ENCODE results near the gene RAB11FIP3.

Gene RAB11FIP3

DNA sequence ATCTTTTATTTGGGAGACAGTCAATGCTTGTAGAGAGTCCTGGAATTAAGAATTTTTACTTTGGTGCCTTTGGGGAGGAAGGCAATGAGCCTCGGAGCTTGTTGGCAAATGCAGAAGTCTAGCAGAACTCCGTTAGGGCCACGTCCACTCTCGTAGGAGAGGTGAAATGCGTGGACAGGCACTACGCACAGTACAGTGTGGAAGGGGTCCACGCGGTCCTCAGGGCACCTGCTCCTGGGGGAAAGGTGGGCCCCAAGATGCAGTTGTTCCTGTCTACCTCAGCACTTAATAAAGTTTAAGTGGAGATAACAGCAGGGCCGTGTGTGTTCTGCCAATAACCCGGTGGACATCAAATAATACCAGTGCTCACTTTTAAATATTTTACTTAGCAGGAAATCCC lies 1.8 kb downstream of the RAB11FIP3 start:
- peak overlapping the region; percentile 86 for H3K4me2 ChIP-seq (ENCODE audit: low read length)
- H3K79me2 ChIP-seq (ENCODE audit: low read length), result peaks cover 40% of the 10 kb centered on the region
- H4K20me1 ChIP-seq (ENCODE audit: insufficient read depth, low read length), result peaks cover 20% of the 10 kb centered on the region
- H3K9ac ChIP-seq (ENCODE audit: low read length), result no peak overlapping the region
- H3K4me3 ChIP-seq (ENCODE audit: low read length), result peak overlapping the region; percentile 97
- peaks cover 17% of the 10 kb centered on the region for H3K4me1 ChIP-seq (ENCODE audit: low read length)
- no peaks in the 10 kb centered on the region for H3K9me3 ChIP-seq (ENCODE audit: insufficient read depth, low read length)
- no peak overlapping the region for H2AFZ ChIP-seq (ENCODE audit: low read depth, low read length)
- TF ChIP-seq EZH2phosphoT487 (IDR thresholded peaks at IDR 0.05; ENCODE audit: low read depth), result no peak
- no peak for TF ChIP-seq CTCF (IDR thresholded peaks at IDR 0.05; ENCODE audit: low read depth, low read length)
- H3K36me3 ChIP-seq (replicated peaks; ENCODE audit: low read depth, low read length), result peaks cover 4% of the 10 kb centered on the region
- peaks cover 11% of the 10 kb centered on the region for H3K27me3 ChIP-seq (ENCODE audit: low read depth, low read length)
- no peak overlapping the region for H3K27ac ChIP-seq (ENCODE audit: low read length)

GRCh38 chr16:430904-431303 lies 5.5 kb downstream of the RAB11FIP3 start:
- H3K4me3 ChIP-seq (ENCODE audit: low read length), result no peak overlapping the region
- H3K4me2 ChIP-seq (ENCODE audit: low read length), result no peak overlapping the region
- peaks cover 43% of the 10 kb centered on the region for H3K79me2 ChIP-seq (ENCODE audit: low read length)
- H3K9ac ChIP-seq (ENCODE audit: low read length), result no peak overlapping the region
- no peaks in the 10 kb centered on the region for H3K9me3 ChIP-seq (ENCODE audit: insufficient read depth, low read length)
- no peaks in the 10 kb centered on the region for H3K27me3 ChIP-seq (ENCODE audit: low read depth, low read length)
- peaks cover 8% of the 10 kb centered on the region for H3K4me1 ChIP-seq (ENCODE audit: low read length)
- H2AFZ ChIP-seq (ENCODE audit: low read depth, low read length), result no peak overlapping the region
- H4K20me1 ChIP-seq (ENCODE audit: insufficient read depth, low read length), result peaks cover 20% of the 10 kb centered on the region
- peaks cover 4% of the 10 kb centered on the region for H3K36me3 ChIP-seq (replicated peaks; ENCODE audit: low read depth, low read length)
- TF ChIP-seq EZH2phosphoT487 (IDR thresholded peaks at IDR 0.05; ENCODE audit: low read depth), result no peak
- no peak for TF ChIP-seq CTCF (IDR thresholded peaks at IDR 0.05; ENCODE audit: low read depth, low read length)
- H3K27ac ChIP-seq (ENCODE audit: low read length), result no peak overlapping the region

DNA sequence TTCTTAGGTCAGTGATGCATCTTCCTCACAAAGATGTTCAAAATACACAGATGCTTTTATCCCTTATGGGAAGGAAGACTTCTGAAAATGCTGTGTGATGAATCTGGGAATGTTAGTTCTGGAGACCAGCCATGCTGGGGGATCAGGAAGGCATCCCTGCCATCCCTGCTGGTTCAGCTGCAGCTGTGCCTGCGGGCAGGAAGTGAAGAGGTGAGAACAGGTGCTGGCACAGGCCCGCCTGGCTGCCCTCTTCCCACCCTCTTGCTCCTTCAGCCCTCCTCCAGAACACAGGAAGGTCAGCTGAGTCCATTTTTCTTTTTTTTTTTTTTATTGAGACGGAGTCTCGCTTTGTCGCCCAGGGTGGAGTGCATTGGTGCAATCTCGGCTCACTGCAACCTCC lies 15.2 kb downstream of the RAB11FIP3 start:
- H3K79me2 ChIP-seq (ENCODE audit: low read length), result peaks cover 20% of the 10 kb centered on the region
- no peak overlapping the region for H3K4me2 ChIP-seq (ENCODE audit: low read length)
- no peak for TF ChIP-seq CTCF (IDR thresholded peaks at IDR 0.05; ENCODE audit: low read depth, low read length)
- no peak for TF ChIP-seq EZH2phosphoT487 (IDR thresholded peaks at IDR 0.05; ENCODE audit: low read depth)
- no peaks in the 10 kb centered on the region for H3K9me3 ChIP-seq (ENCODE audit: insufficient read depth, low read length)
- no peaks in the 10 kb centered on the region; the same call in 1 of the 2 replicates for H4K20me1 ChIP-seq (ENCODE audit: insufficient read depth, low read length)
- H3K36me3 ChIP-seq (replicated peaks; ENCODE audit: low read depth, low read length), result no peaks in the 10 kb centered on the region
- H3K4me3 ChIP-seq (ENCODE audit: low read length), result no peak overlapping the region
- no peak overlapping the region for H3K27ac ChIP-seq (ENCODE audit: low read length)
- H3K27me3 ChIP-seq (ENCODE audit: low read depth, low read length), result no peaks in the 10 kb centered on the region
- no peak overlapping the region for H3K9ac ChIP-seq (ENCODE audit: low read length)
- H2AFZ ChIP-seq (ENCODE audit: low read depth, low read length), result no peak overlapping the region
- H3K4me1 ChIP-seq (ENCODE audit: low read length), result no peaks in the 10 kb centered on the region

DNA sequence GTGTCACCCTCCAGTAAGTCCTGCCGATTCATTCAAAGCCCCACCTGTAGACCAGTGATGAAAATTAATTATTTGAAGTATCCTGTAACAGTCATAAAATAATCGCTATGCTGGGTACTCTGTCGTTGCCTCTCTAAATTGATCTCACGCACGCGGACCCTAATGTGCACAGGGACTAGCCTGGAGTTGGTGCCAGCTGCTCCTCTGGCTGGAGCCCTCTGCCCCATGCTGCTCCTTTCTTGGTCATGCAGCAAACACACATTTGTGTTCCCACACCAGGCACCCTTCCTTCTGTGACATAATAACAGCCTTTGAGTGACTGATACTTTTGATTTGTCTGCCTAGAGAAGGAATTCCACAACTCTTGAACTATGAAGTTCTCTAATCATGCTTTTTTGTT lies 16.0 kb downstream of the RAB11FIP3 start:
- Histone ChIP-seq H3K4me2 (ENCODE audit: low read length) (no peak overlapping the region), H3K4me1 (ENCODE audit: low read length) (no peaks in the 10 kb centered on the region), H3K27me3 (ENCODE audit: low read depth, low read length) (no peaks in the 10 kb centered on the region), H3K9ac (ENCODE audit: low read length) (no peak overlapping the region), H3K27ac (ENCODE audit: low read length) (no peak overlapping the region), H3K36me3 (replicated peaks; ENCODE audit: low read depth, low read length) (no peaks in the 10 kb centered on the region), H2AFZ (ENCODE audit: low read depth, low read length) (no peak overlapping the region), H3K4me3 (ENCODE audit: low read length) (no peak overlapping the region), H3K9me3 (ENCODE audit: insufficient read depth, low read length) (no peaks in the 10 kb centered on the region), H4K20me1 (ENCODE audit: insufficient read depth, low read length) (peaks cover 5% of the 10 kb centered on the region; the same call in 1 of the 2 replicates), H3K79me2 (ENCODE audit: low read length) (peaks cover 28% of the 10 kb centered on the region)
- TF ChIP-seq CTCF (IDR thresholded peaks at IDR 0.05; ENCODE audit: low read depth, low read length) (no peak), EZH2phosphoT487 (IDR thresholded peaks at IDR 0.05; ENCODE audit: low read depth) (no peak)
